Prostate gland (tissue), 2 donors: Measurements from ENCODE around the gene SUN3. TPM values are rescaled to one million over a fixed set of nuclear protein-coding genes. Genes with fewer than 3 reads are reported as not detected.
"Not testable (repeated sequence)": the region's sequence is repeated elsewhere in the genome, so short reads cannot be mapped to it uniquely, and the experiment has no call there.

Source experiments
- DNase-seq: peaks from one replicate; pipeline ENCODE4 v3.0.0-alpha.2; 2019; ENCODE audit warnings: low spot score
- H3K27ac ChIP-seq, 2 donors: fragments of 200-600 bp; sonication (generic); 2 replicates each; pipeline ENCODE4 v1.5.1; 2017 to 2019
- H3K27me3 ChIP-seq: fragments of 200-600 bp; sonication (generic); replicated peaks from 2 replicates; pipeline ENCODE4 v1.5.1; 2019; ENCODE audit not compliant: insufficient read depth
- H3K36me3 ChIP-seq, 2 donors: fragments of 200-600 bp; sonication (generic); 1 replicate in 1 of 2; 2 replicates in 1 of 2; pipeline versions ENCODE4 v1.5.1 to v1.8.1; 2017 to 2019
- H3K4me1 ChIP-seq: fragments of 200-600 bp; sonication (generic); replicated peaks from 2 replicates; pipeline ENCODE4 v1.5.1; 2019
- H3K4me3 ChIP-seq, 2 donors: fragments of 200-600 bp; sonication (generic); 2 replicates each; pipeline ENCODE4 v1.5.1; 2017 to 2019
- H3K9me3 ChIP-seq: fragments of 200-600 bp; sonication (generic); 2 replicates; pipeline ENCODE4 v1.5.1; 2017
- CTCF ChIP-seq, 4 experiments: fragments of 200-600 bp in 2 of 4; fragments of 450-650 bp in 2 of 4; sonication (generic) in 2 of 4; IDR thresholded peaks; 1 replicate in 3 of 4; 2 replicates in 1 of 4; pipeline ENCODE4 v1.5.1; 2016 to 2019; ENCODE audit warnings: antibody characterized with exemption in 4 of 4, mild to moderate bottlenecking in 2 of 4, moderate library complexity in 2 of 4
- POLR2A ChIP-seq: fragments of 450-650 bp; IDR thresholded peaks from one replicate; pipeline ENCODE4 v1.6.1; 2016; ENCODE audit warnings: antibody characterized with exemption, mild to moderate bottlenecking
- POLR2AphosphoS5 ChIP-seq: sonication (generic); formaldehyde crosslinking; IDR thresholded peaks from one replicate; pipeline ENCODE4 v1.6.1; 2017; ENCODE audit warnings: antibody characterized with exemption
- WGBS: methylation state at CpG from one replicate; pipeline ENCODE4 v1.1.5; 2018; 5-methylcytosine and 5-hydroxymethylcytosine counted together
- intact Hi-C: fragments of 100-400 bp; cut with DNase I; formaldehyde crosslinking; loops from one replicate; pipeline ENCODE4 v1.14.2; 2022
- total RNA-seq, 2 donors: library from RNA; depleted of rRNA; stranded (reverse); fragments of >200 nt; gene quantifications; one replicate each; pipeline ENCODE4 v1.1.0, GENCODE V29; 2016

Gene SUN3
- total RNA-seq, 2 donors from 2014 or later, result 4.5 TPM; not detected in 1

- Histone ChIP-seq H3K4me3 (no peak overlapping the region), H3K36me3 (no peaks in the 10 kb centered on the region), H3K4me1 (no peaks in the 10 kb centered on the region), H3K27ac (no peak overlapping the region), H3K9me3 (no peaks in the 10 kb centered on the region), H3K27me3 (no peaks in the 10 kb centered on the region)
- intact Hi-C loops, result no loop called here
- DNase-seq, result no peak
- TF ChIP-seq POLR2AphosphoS5 (no peak), CTCF (IDR thresholded peaks at IDR 0.05) (no peak)
- WGBS, result 76% methylated on average over 4 of the region's 4 CpGs
These were observed 19.6 kb downstream of the SUN3 start for GRCh38 chr7:48009257-48009656.

- no peaks in the 10 kb centered on the region for H3K36me3 ChIP-seq
- no peaks in the 10 kb centered on the region for H3K27me3 ChIP-seq
- H3K27ac ChIP-seq, result no peak overlapping the region
- no peak for DNase-seq
- TF ChIP-seq CTCF (IDR thresholded peaks at IDR 0.05), result no peak
- no peak for TF ChIP-seq POLR2A
- TF ChIP-seq POLR2AphosphoS5, result no peak
- H3K4me1 ChIP-seq, result no peaks in the 10 kb centered on the region
- no peaks in the 10 kb centered on the region for H3K9me3 ChIP-seq
- 81% methylated on average over 6 of the region's 6 CpGs for WGBS
- intact Hi-C loops, result no loop called here
- H3K4me3 ChIP-seq, result no peak overlapping the region
These were observed 22.0 kb downstream of the SUN3 start for GRCh38 chr7:48006866-48007265.

GRCh38 chr7:48004638-48005037, 24.3 kb downstream of the SUN3 start:
- intact Hi-C loops, result no loop called here
- 32% methylated on average over 5 of the region's 5 CpGs for WGBS
- no peaks in the 10 kb centered on the region for H3K9me3 ChIP-seq
- no peaks in the 10 kb centered on the region for H3K4me1 ChIP-seq
- H3K27ac ChIP-seq, result no peak overlapping the region
- no peak for TF ChIP-seq POLR2A
- no peak for TF ChIP-seq CTCF (IDR thresholded peaks at IDR 0.05)
- no peak for TF ChIP-seq POLR2AphosphoS5
- H3K4me3 ChIP-seq, result no peak overlapping the region
- no peak for DNase-seq
- H3K36me3 ChIP-seq, result no peaks in the 10 kb centered on the region
- no peaks in the 10 kb centered on the region for H3K27me3 ChIP-seq

- no peaks in the 10 kb centered on the region for H3K27me3 ChIP-seq
- H3K36me3 ChIP-seq, result no peaks in the 10 kb centered on the region
- H3K4me1 ChIP-seq, result no peaks in the 10 kb centered on the region
- WGBS, result 34% methylated on average over 2 of the region's 2 CpGs
- no peak for TF ChIP-seq CTCF (IDR thresholded peaks at IDR 0.05)
- TF ChIP-seq POLR2AphosphoS5, result no peak
- TF ChIP-seq POLR2A, result no peak
- no peak overlapping the region for H3K27ac ChIP-seq
- H3K9me3 ChIP-seq, result no peaks in the 10 kb centered on the region
- intact Hi-C loops, result no loop called here
- no peak overlapping the region for H3K4me3 ChIP-seq
- DNase-seq, result no peak
These were observed 24.9 kb downstream of the SUN3 start for GRCh38 chr7:48004032-48004431.

- intact Hi-C loops, H3K27ac ChIP-seq, H3K4me3 ChIP-seq, H3K9me3 ChIP-seq, H3K4me1 ChIP-seq, H3K36me3 ChIP-seq, H3K27me3 ChIP-seq, DNase-seq: not testable (repeated sequence)
- WGBS, result 90% methylated on average over 13 of the region's 13 CpGs
These were observed 28.7 kb downstream of the SUN3 start for GRCh38 chr7:48000164-48000563.
